Neural progenitor cell (in vitro differentiated cells): ENCODE measurements around the gene IRX4.

Experiments
- CTCF ChIP-seq: fragments of 200-600 bp; sonication (generic); IDR thresholded peaks from 2 replicates; pipeline ENCODE4 v1.5.1; 2017; ENCODE audit warnings: antibody characterized with exemption, mild to moderate bottlenecking
- EZH2 ChIP-seq: fragments of 200-600 bp; sonication (generic); IDR thresholded peaks from 2 replicates; pipeline ENCODE4 v1.6.1; 2017; ENCODE audit warnings: antibody characterized with exemption, mild to moderate bottlenecking, moderate library complexity

GRCh38 chr5:1838013-1838412 is 44.7 kb downstream of the IRX4 start:
- TF ChIP-seq CTCF (no peak), EZH2 (no peak)
